ENCODE measurements around the gene NSUN6. TPM values are rescaled to one million over a fixed set of nuclear protein-coding genes. Genes with fewer than 3 reads are reported as not detected.
"Not testable (repeated sequence)": the region's sequence is repeated elsewhere in the genome, so short reads cannot be mapped to it uniquely, and the experiment has no call there.

The NSUN6 gene
- total RNA-seq, 1 donor from 2014 or later, result 7.3 TPM

GRCh38 chr10:18659125-18659818, 7.9 kb upstream of the NSUN6 start, which contains the start of gene ARL5B:
TSS of gene ARL5B (plus strand) at chr10:18659431. CDS start at chr10:18659638, 207 bp downstream.
- peak; percentile 99 for DNase-seq

DNA sequence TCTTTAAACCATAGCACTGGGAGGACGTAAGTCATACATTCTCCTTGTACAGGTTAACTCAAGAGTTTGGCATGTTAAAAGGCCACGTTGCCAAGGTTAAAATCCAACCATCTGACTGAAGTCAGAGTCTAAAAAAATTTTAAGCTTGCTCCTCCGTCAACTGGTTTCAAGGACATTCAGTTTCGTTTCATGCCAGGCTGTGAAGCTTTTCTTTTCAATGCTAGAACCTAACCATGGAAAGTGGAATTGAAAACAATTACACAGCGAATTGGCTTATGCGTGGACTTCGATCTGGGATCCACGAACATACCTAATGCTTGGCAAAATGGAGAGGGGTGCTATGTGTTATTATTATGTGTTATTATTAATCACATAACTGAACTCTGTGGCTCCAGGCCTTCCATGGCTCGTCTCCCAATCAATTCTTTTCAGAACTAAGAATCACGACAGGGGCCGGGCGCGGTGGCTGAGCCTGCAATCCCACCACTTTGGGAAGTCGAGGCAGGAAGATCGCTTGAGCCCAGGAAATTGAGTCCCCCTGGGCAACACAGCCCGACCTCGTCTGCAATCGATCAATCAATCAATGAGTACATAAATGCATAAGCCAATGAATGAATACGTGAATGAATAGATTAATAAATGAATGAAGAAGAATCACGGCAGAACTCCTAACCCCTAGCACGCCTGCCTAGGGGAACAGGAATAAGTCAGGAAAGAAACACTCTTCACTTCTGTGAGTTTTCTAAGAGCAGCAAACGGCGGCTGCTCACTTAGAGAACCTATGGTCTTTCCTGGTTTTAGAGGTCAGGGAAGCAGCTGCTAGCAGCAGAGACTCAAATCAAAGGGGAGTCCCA, 7.1 kb upstream of the NSUN6 start:
- peak; percentile 26 for DNase-seq

DNA sequence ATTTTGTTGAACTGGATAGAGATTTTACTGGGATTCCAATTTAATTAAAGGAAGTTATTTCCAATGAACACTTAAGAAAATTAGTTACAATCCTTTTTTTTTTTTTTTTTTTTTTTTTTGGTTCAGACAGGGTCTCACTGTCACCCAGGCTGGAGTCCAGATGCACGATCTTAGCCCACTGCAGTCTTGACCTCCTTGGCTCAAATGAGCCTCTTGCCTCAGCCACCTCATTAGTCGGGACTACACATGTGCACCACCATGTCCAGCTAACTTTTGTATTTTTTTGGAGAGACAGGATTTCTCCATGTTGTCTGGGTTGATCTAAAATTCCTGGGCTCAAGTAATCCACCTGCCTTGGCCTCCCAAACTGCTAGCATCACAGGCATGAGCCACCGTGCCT, 5.3 kb upstream of the NSUN6 start:
- DNase-seq, result no peak

DNA sequence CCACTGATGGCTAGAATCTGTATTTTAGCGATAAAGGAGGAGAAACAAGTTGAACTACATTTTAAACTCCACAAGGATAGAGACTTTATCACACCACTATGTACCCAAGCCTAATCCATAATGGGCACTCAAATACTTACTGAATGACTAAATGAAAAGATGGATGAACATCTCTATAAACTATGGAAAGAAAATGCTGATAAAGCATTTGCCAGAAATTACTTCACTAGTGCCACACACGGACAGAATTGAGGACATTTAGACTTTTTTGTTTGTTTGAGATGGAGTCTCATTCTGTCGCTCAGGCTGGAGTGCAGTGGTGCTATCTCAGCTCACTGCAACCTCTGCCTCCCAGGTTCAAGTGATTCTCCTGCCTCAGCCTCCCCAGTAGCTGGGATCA, 1.7 kb upstream of the NSUN6 start:
- no peak for DNase-seq

- peak; percentile 17 for DNase-seq
These were observed 886 bp downstream of the NSUN6 start for GRCh38 chr10:18650404-18650997.

DNA sequence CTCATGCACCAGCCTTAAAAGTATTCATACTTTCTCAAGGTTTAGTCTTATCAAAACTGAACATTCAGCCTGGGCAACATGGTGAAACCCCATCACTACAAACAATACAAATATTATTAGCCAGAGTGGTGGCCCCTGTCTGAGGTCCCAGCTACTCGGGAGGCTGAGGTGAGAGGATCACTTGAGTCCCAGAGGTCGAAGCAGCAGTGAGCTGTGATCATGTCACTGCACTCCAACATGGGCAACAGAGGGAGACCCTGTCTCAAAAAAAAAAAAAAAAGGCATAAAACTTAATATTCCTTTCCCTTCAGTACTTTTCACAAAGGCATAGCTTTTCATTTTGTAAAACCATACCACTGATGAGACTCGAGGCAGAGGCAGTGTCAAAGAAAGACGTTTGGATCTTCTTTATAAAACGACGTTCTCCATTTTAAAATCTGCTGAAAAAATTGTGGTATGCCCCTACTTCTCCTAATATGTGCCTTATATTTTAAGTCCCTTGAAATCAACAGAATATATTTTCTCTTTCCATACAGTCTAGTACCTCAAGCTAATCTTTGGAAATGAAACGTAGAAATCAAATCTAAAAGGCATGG, 1.9 kb downstream of the NSUN6 start:
- DNase-seq, result no peak

DNA sequence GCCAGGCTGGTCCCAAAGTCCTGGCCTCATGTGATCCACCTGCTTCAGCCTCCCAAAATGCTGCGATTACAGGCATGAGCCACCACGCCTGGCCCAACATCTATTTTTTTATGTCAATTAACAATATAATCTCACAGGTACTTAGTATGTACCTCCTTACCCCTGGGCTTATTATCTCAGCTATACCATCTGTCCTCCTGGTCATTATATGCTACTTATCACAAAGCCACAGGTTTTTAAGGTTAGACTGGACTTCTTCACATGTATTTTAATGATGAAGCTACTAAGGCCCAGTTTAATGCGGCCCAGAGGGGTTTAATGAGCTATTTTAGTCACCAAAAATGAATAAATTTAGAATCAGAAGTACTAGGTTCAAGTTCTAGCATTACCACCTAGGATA, 3.4 kb downstream of the NSUN6 start:
- DNase-seq, result no peak

- no peak for DNase-seq
These were observed 4.2 kb downstream of the NSUN6 start for GRCh38 chr10:18647151-18647550.

GRCh38 chr10:18639719-18640118, 11.7 kb downstream of the NSUN6 start:
- not testable (repeated sequence) for DNase-seq

DNA sequence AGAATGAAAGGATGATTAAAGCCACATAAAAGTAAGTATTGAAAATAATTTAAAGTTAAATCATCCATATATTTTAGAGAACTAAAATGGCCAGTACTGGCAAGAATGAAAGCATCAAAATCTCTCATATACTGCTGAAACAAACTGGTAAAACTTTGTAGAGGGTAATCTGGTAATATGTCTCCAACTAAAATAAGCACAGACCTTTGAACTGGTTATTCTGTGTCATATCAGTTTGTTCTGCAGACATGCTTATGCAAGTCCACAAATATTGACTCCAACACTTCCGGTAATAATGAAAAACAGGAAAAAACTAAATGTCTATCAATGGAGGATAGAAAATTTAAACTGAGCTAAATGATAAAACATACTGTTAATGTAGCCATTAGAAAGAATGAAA, 14.0 kb downstream of the NSUN6 start:
- DNase-seq, result not testable (repeated sequence)

DNA sequence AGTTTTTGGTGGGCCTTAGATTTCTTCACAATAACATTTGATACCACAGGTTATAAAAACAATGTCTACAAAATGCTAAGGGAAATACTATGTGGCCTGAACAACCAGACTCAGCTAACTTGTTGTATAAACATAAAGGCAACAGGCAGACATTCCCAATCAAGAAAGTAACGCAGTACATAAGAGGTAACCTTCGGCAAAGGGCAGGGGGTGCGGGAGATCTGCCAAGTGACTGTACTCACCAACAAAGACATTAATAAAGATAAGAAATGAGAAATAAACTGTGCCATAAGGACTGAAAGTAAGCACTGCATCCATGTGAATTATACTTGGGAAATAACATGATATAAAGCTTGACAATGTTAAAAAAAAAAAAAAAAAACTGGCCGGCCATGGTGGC, 15.4 kb downstream of the NSUN6 start:
- no peak for DNase-seq

DNA sequence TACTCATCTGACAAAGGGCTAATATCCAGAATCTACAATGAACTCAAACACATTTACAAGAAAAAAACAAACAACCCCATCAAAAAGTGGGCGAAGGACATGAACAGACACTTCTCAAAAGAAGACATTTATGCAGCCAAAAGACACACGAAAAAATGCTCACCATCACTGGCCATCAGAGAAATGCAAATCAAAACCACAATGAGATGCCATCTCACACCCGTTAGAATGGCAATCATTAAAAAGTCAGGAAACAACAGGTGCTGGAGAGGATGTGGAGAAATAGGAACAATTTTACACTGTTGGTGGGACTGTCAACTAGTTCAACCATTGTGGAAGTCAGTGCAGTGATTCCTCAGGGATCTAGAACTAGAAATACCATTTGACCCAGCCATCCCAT, 18.9 kb downstream of the NSUN6 start:
- not testable (repeated sequence) for DNase-seq

GRCh38 chr10:18627452-18628018, 23.9 kb downstream of the NSUN6 start:
- DNase-seq, result peak; percentile 74

GRCh38 chr10:18625886-18626285, 25.5 kb downstream of the NSUN6 start:
- no peak for DNase-seq

- not testable (repeated sequence) for DNase-seq
These were observed 27.7 kb downstream of the NSUN6 start for GRCh38 chr10:18623671-18624070.

DNA sequence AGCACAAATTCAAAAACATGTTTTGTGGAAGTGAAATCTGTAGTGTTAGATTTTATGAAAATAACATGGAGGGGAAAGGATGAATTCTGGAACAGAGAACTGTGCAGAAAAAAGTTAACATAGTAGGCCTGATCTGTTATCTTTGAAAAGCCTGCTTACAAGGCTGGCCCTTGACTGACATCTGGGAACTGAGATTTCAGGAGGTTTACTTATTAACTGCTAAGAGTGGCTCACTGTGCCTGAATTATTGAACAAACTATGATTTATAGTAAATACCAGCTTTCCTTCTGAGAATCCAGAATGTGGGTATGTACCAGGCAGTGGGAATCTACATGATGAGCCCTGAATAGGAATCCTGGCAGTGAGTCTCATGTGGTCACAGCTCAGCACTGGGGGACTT, 30.5 kb downstream of the NSUN6 start:
- no peak for DNase-seq

GRCh38 chr10:18619016-18619415, 32.4 kb downstream of the NSUN6 start:
- no peak for DNase-seq

- peak; percentile 15 for DNase-seq
These were observed 35.0 kb downstream of the NSUN6 start for GRCh38 chr10:18616337-18616736.

DNA sequence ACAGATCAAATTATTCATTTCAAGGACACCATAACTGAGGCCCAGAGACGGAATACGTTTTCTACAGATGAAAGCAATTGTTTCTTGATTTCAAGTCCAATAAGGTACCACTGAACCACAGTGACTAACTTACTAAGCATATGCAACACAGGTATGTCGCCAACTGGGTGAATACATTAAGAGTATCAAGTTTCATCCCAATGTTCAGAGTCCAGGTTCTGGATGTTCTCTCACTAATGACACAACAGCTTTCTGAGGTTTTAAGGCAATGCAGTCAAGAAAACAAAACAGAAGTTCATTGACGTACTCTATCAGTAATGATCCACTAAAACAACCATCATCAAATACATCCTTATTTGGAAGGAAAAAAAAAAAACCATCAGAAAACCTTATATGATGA, 35.8 kb downstream of the NSUN6 start:
- no peak for DNase-seq

GRCh38 chr10:18611168-18611567, 40.2 kb downstream of the NSUN6 start:
- DNase-seq, result no peak

DNA sequence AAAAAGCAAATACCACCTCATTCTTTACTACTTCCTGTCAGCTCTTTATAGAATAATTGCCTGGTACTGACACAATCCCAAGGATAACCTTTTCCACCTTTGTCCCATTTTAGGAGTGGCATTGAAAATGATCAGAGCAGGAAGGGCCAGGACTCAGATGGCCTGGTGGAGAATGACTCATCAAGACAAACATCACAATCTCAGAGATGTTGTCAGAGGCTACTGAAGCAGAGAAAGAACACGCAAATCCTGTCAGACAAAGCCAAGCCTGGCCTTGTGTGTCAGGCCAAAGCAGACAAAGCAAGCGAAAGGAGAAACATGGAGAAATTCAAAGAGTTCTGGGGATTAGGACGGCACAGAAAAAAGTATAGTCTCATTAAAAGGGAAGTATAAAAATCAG, 40.9 kb downstream of the NSUN6 start:
- DNase-seq, result peak; percentile 92

GRCh38 chr10:18608596-18608995, 42.8 kb downstream of the NSUN6 start:
- DNase-seq, result no peak

Measured in dermis blood vessel endothelial cell (primary cell).